HG03108 (cell line): ENCODE data around the gene ADAMTS13.

Experiments
- ATAC-seq: cut with Tn5 transposase; IDR thresholded peaks from one replicate; pipeline ENCODE4 v1.9.1; 2021; ENCODE audit warnings: moderate library complexity; ENCODE audit not compliant: unreplicated experiment

ADAMTS13 gene

GRCh38 chr9:133488686-133489252 is 66.6 kb downstream of the ADAMTS13 start:
- no peak for ATAC-seq

- no peak for ATAC-seq
Observed at GRCh38 chr9:133489253-133490190, 67.4 kb downstream of the ADAMTS13 start.

- no peak for ATAC-seq
Observed at GRCh38 chr9:133490201-133490681, 68.1 kb downstream of the ADAMTS13 start.

GRCh38 chr9:133490865-133491655 is 68.9 kb downstream of the ADAMTS13 start:
- no peak for ATAC-seq

- no peak for ATAC-seq
Observed at GRCh38 chr9:133491656-133491925, 69.4 kb downstream of the ADAMTS13 start.

GRCh38 chr9:133492061-133493021 is 70.2 kb downstream of the ADAMTS13 start:
- no peak for ATAC-seq

- no peak for ATAC-seq
Observed at GRCh38 chr9:133493428-133493827, 71.3 kb downstream of the ADAMTS13 start.

- ATAC-seq, result no peak
Observed at GRCh38 chr9:133493845-133494540, 71.8 kb downstream of the ADAMTS13 start.

- ATAC-seq, result no peak
Observed at GRCh38 chr9:133494636-133495326, 72.6 kb downstream of the ADAMTS13 start.

- ATAC-seq, result no peak
Observed at GRCh38 chr9:133495327-133496293, 73.4 kb downstream of the ADAMTS13 start.

GRCh38 chr9:133496861-133497842 is 75.0 kb downstream of the ADAMTS13 start:
- no peak for ATAC-seq

GRCh38 chr9:133499132-133499891 is 77.1 kb downstream of the ADAMTS13 start:
- no peak for ATAC-seq

- ATAC-seq, result no peak
Observed at GRCh38 chr9:133499892-133500270, 77.7 kb downstream of the ADAMTS13 start.

GRCh38 chr9:133502112-133502511 is 79.9 kb downstream of the ADAMTS13 start:
- no peak for ATAC-seq

- no peak for ATAC-seq
Observed at GRCh38 chr9:133505186-133505830, 83.1 kb downstream of the ADAMTS13 start.
